Measurements from ENCODE around the gene CYFIP1.

The CYFIP1 gene

GRCh38 chr15:22873841-22874240 lies 106.3 kb downstream of the CYFIP1 start:
- H3K4me1 Mint-ChIP-seq = peaks cover 6% of the 10 kb centered on the region
- TF ChIP-seq CTCF (IDR thresholded peaks at IDR 0.05; ENCODE audit: unreplicated experiment in 3 of 3) = no peak
- peaks cover 93% of the 10 kb centered on the region for H3K36me3 Mint-ChIP-seq (ENCODE audit: low read depth)
- H3K4me3 Mint-ChIP-seq = no peak overlapping the region
- no peaks in the 10 kb centered on the region for H3K27me3 Mint-ChIP-seq (ENCODE audit: low read depth)
- peaks cover 10% of the 10 kb centered on the region for H3K9me3 Mint-ChIP-seq
- H3K27ac Mint-ChIP-seq = no peak overlapping the region

- Mint-ChIP-seq H3K4me1 (peaks cover 6% of the 10 kb centered on the region), H3K36me3 (ENCODE audit: low read depth) (peaks cover 89% of the 10 kb centered on the region), H3K27ac (no peak overlapping the region), H3K27me3 (ENCODE audit: low read depth) (no peaks in the 10 kb centered on the region), H3K9me3 (peaks cover 10% of the 10 kb centered on the region), H3K4me3 (no peak overlapping the region)
- no peak for TF ChIP-seq CTCF (IDR thresholded peaks at IDR 0.05; ENCODE audit: unreplicated experiment in 3 of 3)
These were observed 107.0 kb downstream of the CYFIP1 start for GRCh38 chr15:22872936-22873701.

GRCh38 chr15:22871481-22872086 lies 108.6 kb downstream of the CYFIP1 start:
- no peak for TF ChIP-seq CTCF (IDR thresholded peaks at IDR 0.05; ENCODE audit: unreplicated experiment in 3 of 3)
- H3K4me1 Mint-ChIP-seq = peaks cover 6% of the 10 kb centered on the region
- H3K36me3 Mint-ChIP-seq (ENCODE audit: low read depth) = peaks cover 85% of the 10 kb centered on the region
- H3K27me3 Mint-ChIP-seq (ENCODE audit: low read depth) = no peaks in the 10 kb centered on the region
- peaks cover 10% of the 10 kb centered on the region for H3K9me3 Mint-ChIP-seq
- H3K4me3 Mint-ChIP-seq = no peak overlapping the region
- no peak overlapping the region for H3K27ac Mint-ChIP-seq

GRCh38 chr15:22870865-22871264 lies 109.3 kb downstream of the CYFIP1 start:
- Mint-ChIP-seq H3K4me1 (peaks cover 1% of the 10 kb centered on the region), H3K9me3 (peaks cover 10% of the 10 kb centered on the region), H3K36me3 (ENCODE audit: low read depth) (peaks cover 85% of the 10 kb centered on the region), H3K27ac (no peak overlapping the region), H3K4me3 (no peak overlapping the region), H3K27me3 (ENCODE audit: low read depth) (no peaks in the 10 kb centered on the region)
- TF ChIP-seq CTCF (IDR thresholded peaks at IDR 0.05; ENCODE audit: unreplicated experiment in 3 of 3) = no peak

GRCh38 chr15:22869856-22870255 lies 110.3 kb downstream of the CYFIP1 start:
- no peaks in the 10 kb centered on the region for H3K27me3 Mint-ChIP-seq (ENCODE audit: low read depth)
- no peaks in the 10 kb centered on the region for H3K4me1 Mint-ChIP-seq
- no peak overlapping the region for H3K4me3 Mint-ChIP-seq
- peaks cover 81% of the 10 kb centered on the region for H3K36me3 Mint-ChIP-seq (ENCODE audit: low read depth)
- no peak overlapping the region for H3K27ac Mint-ChIP-seq
- TF ChIP-seq CTCF (IDR thresholded peaks at IDR 0.05; ENCODE audit: unreplicated experiment in 3 of 3) = no peak
- H3K9me3 Mint-ChIP-seq = peaks cover 10% of the 10 kb centered on the region

GRCh38 chr15:22868928-22869327 lies 111.2 kb downstream of the CYFIP1 start:
- Mint-ChIP-seq H3K9me3 (peaks cover 10% of the 10 kb centered on the region), H3K36me3 (ENCODE audit: low read depth) (peaks cover 82% of the 10 kb centered on the region), H3K4me3 (no peak overlapping the region), H3K27me3 (ENCODE audit: low read depth) (no peaks in the 10 kb centered on the region), H3K27ac (no peak overlapping the region), H3K4me1 (no peaks in the 10 kb centered on the region)
- TF ChIP-seq CTCF (IDR thresholded peaks at IDR 0.05; ENCODE audit: unreplicated experiment in 3 of 3) = no peak

All from nephron (organoid).